Erythroblast (primary cell): ENCODE results near the gene SLC38A8.

Source experiments
- DNase-seq, 2 experiments: peaks; one replicate each; lab custom pipeline; 2025; lab: John Stamatoyannopoulos, UW
- GATA1 ChIP-seq: IDR thresholded peaks from 2 replicates; pipeline ENCODE4 v1.6.1; 2011; ENCODE audit warnings: low read depth, mild to moderate bottlenecking, control low read depth, low read length, moderate library complexity
- POLR2A ChIP-seq: IDR thresholded peaks from 2 replicates; pipeline ENCODE4 v1.6.1; 2011; ENCODE audit warnings: mild to moderate bottlenecking, low read length

SLC38A8 gene

DNA sequence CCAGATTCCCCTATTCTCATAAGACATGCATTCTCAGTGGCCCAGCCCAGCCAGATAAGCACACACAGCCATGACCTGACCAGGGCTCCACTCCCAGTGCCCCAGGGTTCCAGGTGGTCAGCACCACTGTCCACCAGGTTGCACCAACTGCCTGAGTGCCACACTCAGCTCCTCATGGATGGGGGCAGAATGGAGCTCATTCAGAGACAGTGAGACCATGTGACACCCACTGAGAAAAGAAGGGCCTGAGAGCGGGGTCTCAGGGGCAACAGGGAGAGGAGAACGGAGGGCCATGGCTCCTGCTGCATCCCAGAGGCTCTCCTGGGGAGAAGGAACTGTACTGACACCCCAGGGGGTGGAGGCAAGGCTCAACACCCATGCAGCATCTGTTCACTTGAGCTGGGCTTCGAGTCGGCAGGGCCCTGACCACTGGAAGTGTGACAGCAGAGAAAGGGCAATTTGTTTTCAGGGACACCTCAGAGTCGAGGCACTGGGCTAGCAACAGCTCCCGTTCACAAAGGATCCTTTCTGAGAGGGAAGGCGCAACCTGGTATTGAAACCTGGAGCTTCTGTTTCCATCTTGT is 18.7 kb upstream of the SLC38A8 start:
- TF ChIP-seq POLR2A (no peak), GATA1 (no peak)
- DNase-seq: no peak

GRCh38 chr16:84059946-84060901 is 17.6 kb upstream of the SLC38A8 start:
- DNase-seq: no peak
- TF ChIP-seq POLR2A (no peak), GATA1 (no peak)

DNA sequence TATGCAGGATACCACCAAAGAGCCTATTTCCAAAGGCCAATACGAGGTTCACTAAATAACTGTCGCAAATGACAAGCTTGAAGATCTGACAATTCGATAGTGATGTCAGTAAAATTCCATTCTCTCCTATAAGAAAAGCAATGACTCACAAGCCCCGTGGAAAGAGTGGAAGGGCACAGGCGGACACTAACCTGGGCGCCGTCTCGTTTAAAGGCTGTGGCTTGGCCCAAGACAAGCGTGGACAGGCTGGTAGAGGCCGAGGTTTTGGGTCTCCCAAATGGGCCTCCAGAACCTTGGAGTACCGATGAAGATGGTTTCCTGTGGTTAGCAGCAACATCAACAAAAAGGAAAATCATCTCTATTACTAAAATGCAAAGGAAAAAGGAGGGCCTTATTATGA is 16.5 kb upstream of the SLC38A8 start:
- TF ChIP-seq POLR2A (no peak), GATA1 (no peak)
- no peak for DNase-seq

DNA sequence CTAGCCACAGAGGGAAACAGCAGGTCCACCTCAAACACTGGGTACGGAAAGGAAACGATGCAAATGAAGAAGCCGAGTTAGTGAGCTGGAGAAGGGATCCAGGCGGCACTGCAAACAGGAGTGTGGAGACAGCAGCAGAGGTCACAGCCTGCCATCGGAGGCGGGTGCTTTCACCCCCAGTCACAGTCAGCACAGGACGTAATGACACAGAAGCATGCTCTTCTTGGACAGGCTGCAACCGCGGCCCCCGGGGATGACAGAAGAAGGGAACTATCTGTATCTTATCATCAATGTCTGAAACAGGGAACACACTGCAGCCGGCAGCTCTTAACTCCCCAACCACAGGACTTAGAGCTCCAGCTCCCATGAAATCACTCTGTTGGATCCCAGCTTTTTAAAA is 16.1 kb upstream of the SLC38A8 start:
- DNase-seq: no peak
- TF ChIP-seq GATA1: no peak
- TF ChIP-seq POLR2A: no peak

DNA sequence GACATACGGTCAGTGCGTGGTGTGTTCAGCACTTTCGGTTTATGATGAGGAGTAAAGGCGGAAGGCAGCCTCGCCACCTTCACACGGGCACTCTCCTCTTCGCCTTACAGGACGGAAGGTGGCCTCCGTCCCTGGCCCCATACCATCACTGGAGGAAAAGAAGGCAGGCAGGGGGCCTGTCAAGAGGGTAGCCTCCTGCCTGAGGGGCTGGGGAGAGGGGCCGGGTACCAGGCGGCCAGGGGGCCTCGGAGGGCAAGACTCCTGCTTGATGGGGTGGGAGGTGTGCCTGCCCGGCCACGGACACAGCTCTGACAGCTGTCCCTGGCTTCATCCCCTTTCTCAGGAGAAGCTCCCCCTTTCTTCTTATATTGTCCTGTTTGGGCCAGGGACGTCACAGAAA is 15.6 kb upstream of the SLC38A8 start:
- TF ChIP-seq GATA1 (no peak), POLR2A (no peak)
- DNase-seq: no peak

- TF ChIP-seq POLR2A: no peak
- TF ChIP-seq GATA1: no peak
- DNase-seq: no peak
Measured at GRCh38 chr16:84056933-84057332, 14.3 kb upstream of the SLC38A8 start.

DNA sequence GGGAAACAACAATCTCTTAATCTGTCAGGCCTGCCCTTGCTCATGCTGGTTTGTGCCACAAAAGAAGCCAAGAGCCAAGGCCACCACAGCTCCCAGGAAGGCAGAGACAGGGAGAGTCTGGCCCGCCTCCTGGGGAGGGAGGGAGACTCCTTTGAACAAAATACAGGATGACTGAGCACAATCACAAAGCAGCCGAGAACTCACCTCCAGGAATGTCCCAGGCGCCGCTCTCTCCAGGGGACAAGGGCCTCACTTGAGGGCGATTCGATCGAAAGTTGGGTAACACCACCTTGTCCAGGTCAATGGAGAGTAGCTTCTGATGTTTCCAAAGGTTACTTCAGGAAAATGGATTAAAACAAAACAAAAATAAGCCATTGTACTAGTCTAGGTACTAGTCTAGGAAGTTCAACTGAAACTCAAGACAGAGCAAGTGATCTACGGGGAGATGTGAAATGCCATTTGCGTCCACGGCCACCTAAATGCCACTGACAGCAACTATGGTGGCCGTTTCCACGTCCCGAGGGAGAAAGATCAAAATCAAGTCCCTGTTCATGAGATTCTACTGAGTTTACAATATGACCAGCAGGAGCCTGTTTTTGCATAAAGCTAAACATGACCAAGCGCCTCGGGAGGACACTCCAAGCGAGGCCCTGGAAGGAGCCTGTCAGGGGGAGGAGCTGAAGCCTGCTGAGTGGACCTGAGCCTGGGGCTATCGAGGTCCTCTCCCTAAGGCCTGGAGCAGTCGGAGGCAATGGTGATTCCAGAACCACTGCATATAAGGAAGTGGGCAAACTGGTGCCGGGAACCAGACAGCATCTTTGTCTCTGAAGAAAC is 13.4 kb upstream of the SLC38A8 start:
- DNase-seq: no peak
- no peak for TF ChIP-seq POLR2A
- TF ChIP-seq GATA1: no peak

DNA sequence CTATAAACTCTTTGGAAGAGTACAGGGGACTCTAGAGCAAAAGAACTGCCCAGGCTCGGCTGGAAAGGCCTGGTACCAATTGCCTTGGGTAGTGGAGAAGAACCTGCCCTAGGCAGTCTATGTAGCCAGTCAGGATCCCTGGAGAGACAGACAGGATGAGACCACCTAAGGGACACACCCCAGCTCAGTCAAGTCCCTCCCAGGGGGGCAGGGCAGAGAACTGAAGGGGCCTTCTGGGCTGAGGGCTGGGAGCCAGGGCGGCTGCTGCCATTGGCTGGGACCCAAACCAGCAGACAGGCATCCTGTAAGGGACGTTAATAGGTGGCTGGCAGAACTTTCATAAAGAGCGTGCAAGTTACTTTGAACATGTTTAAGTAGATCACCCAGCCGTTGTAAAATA is 12.8 kb upstream of the SLC38A8 start:
- no peak for DNase-seq
- no peak for TF ChIP-seq GATA1
- TF ChIP-seq POLR2A: no peak

GRCh38 chr16:84054916-84055315 is 12.3 kb upstream of the SLC38A8 start:
- TF ChIP-seq POLR2A (no peak), GATA1 (no peak)
- no peak for DNase-seq

DNA sequence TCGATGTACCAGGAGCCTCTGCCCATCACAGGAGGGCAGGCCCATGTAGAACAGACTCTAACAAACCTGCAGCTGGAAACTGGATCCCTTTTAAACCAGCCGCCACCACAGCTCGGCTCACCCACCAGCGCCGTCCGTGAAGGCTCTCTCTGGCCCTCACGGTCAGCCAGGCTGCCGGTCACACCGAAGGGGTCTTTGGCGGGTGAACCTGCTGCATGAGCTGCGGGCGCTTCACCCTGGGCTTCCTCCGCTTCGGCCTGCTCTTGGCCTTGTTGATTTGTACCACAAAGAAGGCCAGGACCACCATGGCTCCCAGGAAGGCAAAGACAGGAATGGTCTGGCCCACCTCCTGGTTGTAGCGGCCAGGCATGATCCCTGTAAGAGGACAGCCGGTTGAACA is 11.7 kb upstream of the SLC38A8 start:
- no peak for TF ChIP-seq GATA1
- no peak for DNase-seq

- no peak for DNase-seq
- no peak for TF ChIP-seq POLR2A
- TF ChIP-seq GATA1: no peak
Measured at GRCh38 chr16:84053237-84053636, 10.6 kb upstream of the SLC38A8 start.

DNA sequence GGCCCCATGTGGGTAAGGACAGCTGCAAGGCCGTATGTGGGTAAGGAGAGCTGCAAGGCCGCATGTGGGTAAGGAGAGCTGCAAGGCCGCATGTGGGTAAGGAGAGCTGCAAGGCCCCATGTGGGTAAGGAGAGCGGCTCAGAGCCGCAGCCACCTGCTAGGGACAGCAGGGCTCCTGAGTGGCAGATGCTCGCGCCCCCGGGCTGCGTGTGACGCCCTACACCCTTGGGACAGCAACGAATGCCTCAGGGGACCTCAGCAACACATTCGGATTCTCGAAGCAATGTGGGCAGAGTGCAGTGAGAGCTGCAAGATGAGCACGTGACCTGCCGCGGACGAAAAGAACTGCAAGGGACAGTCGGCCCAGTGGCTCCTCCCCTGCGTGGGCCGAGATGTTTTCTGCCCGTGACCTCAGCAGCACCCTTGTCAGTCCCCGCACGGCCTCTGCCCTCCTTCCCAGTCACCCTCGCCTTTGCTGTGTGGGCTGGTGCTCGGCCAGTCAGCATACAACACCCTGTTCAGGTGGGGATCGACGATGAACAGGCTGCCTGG is 9.6 kb upstream of the SLC38A8 start:
- TF ChIP-seq POLR2A (no peak), GATA1 (no peak)
- no peak for DNase-seq

DNA sequence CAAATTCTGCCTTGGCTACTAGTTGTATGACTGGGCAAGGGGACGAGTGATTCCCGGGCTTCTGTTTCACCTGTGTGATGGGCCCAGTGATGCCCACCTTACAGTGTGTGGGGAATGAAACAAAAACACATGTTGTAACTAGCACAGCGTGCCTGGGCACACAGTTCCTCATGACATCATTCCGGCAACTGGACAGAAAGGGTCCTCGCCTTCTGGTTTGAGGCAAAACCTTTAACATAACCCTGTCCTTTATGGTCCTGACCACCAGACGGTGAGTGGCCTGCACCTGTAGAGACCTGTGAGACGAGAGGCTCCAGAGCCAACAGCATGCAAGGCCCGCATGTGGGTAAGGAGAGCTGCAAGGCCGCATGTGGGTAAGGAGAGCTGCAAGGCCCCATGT is 7.7 kb upstream of the SLC38A8 start:
- no peak for TF ChIP-seq POLR2A
- TF ChIP-seq GATA1: no peak
- DNase-seq: no peak
